ENCODE results near the gene CCDC93. TPM values are rescaled to one million over a fixed set of nuclear protein-coding genes. Genes with fewer than 3 reads are reported as not detected.

CCDC93 gene
- total RNA-seq (ENCODE audit: insufficient read depth, low replicate concordance): 24.1 TPM

DNA sequence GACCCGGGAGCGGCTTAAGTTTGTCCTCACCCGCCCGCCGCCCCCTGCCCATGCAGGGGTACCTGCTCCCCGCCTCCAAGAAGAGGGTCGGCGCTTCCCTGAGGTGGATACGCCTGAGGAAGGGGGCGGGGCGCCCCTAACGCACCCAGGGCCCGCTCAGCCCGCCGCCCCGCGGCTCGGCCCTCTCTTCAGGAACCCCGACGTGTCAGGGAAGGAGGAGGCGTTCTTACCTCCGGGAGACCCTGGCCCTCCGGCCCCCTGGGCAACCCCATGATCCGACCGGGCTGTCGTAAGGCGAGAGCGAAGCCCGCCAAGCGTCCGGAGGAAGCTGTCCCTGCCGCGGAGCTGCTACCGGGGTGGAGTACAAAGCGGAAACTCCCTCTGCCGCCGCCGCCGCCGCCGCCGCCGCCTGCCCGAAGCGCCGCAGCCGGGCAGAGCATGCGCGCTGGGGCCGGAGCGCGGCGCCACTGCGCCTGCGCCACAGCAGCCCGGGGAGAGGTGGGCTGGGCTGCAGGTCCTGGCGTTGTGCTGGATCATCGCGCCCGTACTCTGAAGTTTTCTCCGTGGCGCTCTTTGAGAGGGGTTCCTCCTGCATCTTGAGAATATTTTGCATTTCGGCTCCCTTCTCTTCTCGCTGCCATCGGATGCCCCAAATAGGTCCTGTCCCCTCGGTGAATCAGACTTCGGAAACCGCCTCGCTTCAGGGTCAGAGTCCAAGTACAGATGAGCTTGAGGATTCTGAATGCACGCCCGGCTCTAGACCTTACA, at the start of gene CCDC93:
Gene CCDC93 (minus strand): TSS at position 347 of the 768 bp plus-strand sequence. CDS start 75 bp downstream, at position 272.
- peak; percentile 90 for DNase-seq (ENCODE audit: low spot score)

DNA sequence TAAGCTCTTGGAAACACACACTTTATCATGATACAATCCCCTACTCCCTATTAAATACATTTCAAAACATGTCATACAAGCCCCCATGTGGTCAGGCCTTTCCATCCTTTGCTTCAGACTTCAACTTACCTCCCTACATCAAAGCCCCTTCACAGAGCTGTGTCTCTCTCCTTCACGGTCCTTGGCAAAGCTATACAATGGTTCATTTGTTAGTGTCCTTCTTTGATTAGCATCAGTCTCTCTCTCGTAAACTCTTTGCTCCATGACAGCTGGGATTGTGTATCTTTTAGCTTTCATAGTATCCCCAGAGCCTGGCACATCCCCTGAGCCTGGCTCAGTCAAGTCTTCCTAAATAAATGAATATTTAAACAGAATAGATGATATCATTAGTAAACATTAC, 48.8 kb upstream of the CCDC93 start:
- DNase-seq (ENCODE audit: low spot score): no peak

- no peak for DNase-seq (ENCODE audit: low spot score)
Observed at GRCh38 chr2:118062048-118062447, 48.2 kb upstream of the CCDC93 start.

DNA sequence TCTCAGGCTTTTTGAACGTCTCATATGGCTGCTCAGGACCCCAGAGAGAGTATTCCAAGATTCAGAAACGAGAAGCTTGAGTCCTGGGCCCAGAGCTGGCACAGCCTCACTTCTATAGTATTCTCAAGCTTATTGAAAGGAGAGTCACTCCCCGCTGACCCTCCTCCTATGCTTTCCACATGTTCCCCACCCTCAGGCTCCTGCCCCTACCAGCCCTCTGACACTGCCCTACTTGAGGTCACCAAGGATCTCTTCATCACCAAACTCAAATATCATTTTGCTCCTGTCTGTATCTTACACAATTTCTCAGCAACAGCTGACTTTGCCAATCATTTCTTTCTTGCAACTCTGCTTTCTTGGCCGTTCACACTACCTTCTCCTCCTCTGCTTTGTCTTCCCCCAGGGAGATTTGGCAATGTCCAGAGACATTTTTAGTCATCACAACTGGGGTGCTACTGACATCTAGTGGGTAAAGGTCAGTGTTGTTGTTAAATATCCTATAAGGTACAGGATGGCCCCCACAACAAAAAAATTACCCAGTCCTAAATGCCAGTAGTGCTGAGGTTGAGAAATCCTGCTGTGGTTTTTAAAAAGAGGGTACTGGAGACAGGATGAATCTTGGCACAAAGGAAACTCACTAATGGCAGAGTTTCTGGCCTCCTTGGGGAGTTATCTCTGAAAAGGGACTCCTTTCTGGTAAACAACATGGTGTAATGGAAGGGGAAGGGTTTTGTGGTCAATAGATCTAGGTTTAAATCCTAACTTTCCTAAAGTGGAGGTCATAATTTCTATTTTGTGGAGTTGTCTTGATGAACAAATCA, 47.5 kb upstream of the CCDC93 start:
- DNase-seq (ENCODE audit: low spot score): peak; percentile 66

DNA sequence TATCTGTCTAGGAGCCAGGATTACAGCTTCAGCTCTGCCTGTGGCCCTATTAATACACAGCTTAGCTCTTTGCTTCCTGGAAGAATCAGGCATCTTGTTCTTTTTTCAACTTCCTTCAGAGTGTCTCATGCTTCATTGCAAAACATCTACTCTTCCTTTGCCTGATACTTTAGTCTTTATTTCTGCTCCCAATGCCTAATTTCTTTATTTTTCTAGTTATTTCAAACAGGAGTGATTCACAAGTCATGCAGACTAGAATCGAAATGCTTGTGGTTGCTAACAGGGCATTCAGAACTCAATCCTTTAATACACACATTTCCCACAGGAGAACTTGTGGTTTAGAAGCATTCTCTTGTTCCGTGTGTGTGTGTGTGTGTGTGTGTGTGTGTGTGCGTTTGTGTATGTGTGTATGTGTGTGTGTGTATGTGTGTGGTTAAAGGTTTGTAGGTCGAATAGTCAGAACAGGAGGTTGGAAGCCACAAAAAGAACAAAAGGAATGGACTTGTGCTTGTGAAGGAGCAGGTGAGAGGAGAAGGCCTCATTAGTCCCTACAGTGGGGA, 46.1 kb upstream of the CCDC93 start:
- peak; percentile 45 for DNase-seq (ENCODE audit: low spot score)

DNA sequence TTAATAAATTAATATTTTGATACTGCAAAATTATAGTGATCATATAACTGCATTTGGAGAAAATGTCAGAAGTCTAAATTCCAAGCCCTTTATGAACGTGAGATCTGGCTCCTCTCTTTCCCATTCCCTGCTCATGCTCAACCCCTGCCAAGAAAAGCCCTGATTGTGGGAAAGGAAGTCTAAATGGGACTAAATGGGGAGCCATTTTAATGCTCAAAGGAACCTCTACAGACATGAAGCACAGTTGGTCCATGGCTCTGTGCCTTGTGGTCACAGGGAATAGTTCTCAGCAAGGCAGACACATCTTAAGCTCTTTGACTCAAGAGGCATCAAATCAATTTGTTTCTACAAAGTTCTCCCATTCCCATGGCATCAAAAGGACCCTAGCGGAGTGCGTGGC, 45.1 kb upstream of the CCDC93 start:
- DNase-seq (ENCODE audit: low spot score): no peak

DNA sequence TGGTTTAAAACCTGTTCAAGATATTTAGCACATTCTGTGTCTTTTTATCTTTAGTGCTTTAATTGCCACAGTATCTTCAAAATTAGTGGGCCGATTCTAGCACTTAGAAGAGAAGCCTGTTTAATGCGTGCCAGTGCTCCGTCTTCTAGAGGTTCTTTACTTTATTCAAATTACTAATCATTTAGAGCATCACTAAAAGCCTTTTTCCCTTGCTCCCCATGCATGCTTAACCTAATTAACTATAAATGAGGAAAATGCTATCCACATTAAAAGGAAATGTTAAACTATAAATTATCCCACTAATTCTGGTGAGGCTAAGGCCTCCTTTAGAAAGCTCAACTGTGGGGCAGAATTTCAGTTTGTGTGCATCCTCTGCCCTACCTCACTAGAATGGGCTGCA, 42.9 kb upstream of the CCDC93 start:
- DNase-seq (ENCODE audit: low spot score): no peak

- peak; percentile 19 for DNase-seq (ENCODE audit: low spot score)
Observed at GRCh38 chr2:118056165-118056534, 42.3 kb upstream of the CCDC93 start.

GRCh38 chr2:118055512-118056164, 41.8 kb upstream of the CCDC93 start:
- no peak for DNase-seq (ENCODE audit: low spot score)

- DNase-seq (ENCODE audit: low spot score): no peak
Observed at GRCh38 chr2:118054213-118055008, 40.5 kb upstream of the CCDC93 start.

- DNase-seq (ENCODE audit: low spot score): no peak
Observed at GRCh38 chr2:118053681-118054080, 39.8 kb upstream of the CCDC93 start.

DNA sequence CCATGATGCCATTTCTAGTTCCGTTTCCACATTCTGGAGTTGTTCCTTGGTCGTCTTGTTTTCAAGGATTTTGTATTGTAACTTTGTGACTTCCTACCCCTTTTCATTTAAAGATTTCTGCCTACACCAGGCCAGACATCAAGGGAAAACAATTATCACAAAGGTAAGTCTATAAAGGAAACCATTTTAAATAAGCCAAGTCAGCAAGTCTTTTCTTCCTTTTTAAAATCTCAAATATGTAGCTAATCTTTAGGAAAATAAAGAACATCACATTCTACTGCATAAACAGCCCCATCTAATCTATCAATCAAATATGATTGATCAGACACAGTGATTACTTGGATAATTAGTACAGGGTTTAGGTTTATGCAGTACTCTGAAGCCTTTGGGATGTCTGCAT, 38.6 kb upstream of the CCDC93 start:
- DNase-seq (ENCODE audit: low spot score): no peak

DNA sequence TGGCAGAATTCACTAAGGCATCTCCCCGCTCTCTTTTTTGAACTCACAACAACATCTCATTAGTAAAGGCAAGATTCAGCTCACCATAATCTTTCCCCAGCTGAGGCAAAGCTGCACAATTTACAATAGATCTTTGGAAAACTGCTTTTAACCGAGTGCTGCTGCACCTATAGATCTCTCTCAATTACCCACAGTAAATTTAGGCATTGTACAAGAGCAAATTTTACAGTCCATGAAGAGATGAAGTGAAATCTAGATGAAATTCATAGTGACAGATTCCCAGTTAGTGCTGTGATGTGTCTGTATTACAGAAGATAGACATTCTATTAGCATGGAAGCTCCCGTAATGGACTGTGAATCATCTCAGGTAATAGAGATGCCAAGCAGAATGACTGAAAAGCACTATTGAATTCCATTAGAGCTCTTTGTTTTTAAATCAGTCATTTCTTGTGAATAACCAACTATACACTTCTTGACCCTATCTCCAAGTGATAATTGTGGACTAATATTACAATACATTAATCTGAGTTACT, 38.0 kb upstream of the CCDC93 start:
- DNase-seq (ENCODE audit: low spot score): no peak

- no peak for DNase-seq (ENCODE audit: low spot score)
Observed at GRCh38 chr2:118050974-118051373, 37.1 kb upstream of the CCDC93 start.

GRCh38 chr2:118050386-118050785, 36.5 kb upstream of the CCDC93 start:
- peak; percentile 81 for DNase-seq (ENCODE audit: low spot score)

GRCh38 chr2:118049816-118050140, 35.9 kb upstream of the CCDC93 start:
- no peak for DNase-seq (ENCODE audit: low spot score)

DNA sequence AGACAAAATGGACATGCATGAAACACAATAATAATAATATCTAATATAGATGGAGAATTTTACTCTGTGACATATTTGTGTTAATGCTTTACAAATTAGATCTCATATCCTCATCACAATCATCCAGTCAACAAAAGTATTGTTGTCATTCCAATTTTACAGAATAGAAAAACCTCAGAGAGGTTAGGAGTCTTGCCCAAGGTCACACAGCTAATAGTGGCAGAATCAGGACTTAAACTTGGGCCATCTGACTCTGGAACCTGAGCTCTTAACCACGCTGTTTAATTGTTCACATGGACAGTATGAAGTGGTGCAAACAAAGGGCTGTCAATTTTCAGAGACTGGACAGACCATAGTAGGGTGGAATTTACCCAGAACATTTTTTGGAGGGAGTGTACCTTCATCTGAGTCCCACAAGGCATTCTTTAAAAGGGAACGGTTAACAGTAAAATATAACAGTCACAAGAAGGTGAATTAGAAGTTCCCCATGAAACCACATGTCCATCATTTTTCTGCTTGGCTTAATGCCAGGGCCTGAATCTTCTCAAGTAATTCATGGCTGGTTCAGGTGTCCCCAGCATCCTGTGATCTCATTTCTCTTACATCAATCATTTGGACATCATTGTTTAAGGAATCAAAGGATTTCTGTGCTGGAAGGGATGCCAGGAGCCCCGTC, 35.4 kb upstream of the CCDC93 start:
- DNase-seq (ENCODE audit: low spot score): no peak

DNA sequence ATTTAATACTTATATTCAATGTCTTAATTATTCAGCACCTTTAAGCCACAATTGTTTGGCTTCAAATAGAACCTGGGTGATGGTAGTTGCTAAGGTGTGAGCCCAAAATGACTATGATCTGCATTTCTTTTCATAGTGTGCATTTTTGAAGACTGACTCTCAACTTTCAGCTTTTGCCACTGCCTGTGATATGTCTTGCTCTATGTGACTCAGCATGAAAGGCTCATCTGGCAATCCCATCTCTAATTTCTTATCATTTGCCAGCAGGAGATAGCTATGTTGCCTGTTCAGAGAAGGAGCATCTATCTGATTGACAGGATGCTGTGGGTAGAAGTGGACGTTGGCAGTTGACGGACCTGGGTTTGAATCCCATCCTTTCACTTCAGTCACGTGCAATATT, 34.5 kb upstream of the CCDC93 start:
- DNase-seq (ENCODE audit: low spot score): peak; percentile 64

DNA sequence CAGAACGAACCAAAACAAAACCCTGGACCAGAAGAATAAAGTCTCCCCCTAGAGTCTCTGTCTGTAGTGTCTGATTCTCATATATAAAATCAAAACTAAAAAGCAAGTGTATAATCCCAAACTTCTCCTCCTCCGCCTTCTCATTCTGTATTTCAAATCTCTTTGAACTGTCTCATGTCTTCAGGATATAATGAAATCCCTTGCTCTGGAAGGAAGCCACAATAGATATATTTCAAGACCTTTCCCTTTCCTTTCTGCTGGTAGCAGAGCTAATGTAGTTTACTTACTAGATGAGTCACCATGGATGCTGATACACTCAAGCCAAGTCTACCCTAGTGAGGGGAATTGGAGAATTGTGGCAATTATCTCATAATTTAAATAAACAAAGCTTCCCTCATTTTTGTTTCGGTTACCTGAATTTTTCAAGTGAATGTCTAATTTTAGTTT, 33.5 kb upstream of the CCDC93 start:
- DNase-seq (ENCODE audit: low spot score): peak; percentile 93

DNA sequence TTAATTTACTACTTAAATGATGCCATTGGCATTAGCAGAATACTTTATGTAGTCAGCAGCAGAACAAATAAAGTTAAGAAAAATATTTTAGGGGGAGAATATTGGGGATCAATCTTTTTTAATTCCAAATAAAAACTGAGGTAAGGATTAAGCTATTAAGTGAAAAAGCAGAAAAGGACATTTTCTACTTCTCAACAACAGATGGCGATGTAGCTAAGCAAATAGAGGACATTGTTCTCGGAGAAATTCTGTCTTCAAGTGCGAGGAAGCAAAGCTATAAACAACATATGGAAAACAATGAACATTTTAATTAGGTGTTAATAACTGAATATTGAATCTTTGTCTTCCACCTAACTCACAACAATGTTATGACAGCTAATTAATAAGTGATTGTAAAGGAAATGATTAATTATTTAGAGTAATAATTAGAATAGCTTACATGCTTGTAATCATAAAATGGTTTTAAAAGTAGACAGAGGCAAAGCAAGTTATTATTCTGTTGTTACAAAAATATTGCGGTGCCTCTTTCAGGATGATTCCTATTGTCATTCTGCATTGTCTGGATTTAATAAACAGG, 32.9 kb upstream of the CCDC93 start:
- peak; percentile 56 for DNase-seq (ENCODE audit: low spot score)
